HG02852 (cell line): ENCODE data around the gene IL5.
A peak's percentile ranks its signal among the peaks of the same experiment; 100 is the strongest.
"Not testable (repeated sequence)": the region's sequence is repeated elsewhere in the genome, so short reads cannot be mapped to it uniquely, and the experiment has no call there.

Source experiments
- ATAC-seq: cut with Tn5 transposase; IDR thresholded peaks from one replicate; pipeline ENCODE4 v1.9.1; 2021; ENCODE audit warnings: mild to moderate bottlenecking, moderate library complexity; ENCODE audit not compliant: unreplicated experiment

Gene IL5

DNA sequence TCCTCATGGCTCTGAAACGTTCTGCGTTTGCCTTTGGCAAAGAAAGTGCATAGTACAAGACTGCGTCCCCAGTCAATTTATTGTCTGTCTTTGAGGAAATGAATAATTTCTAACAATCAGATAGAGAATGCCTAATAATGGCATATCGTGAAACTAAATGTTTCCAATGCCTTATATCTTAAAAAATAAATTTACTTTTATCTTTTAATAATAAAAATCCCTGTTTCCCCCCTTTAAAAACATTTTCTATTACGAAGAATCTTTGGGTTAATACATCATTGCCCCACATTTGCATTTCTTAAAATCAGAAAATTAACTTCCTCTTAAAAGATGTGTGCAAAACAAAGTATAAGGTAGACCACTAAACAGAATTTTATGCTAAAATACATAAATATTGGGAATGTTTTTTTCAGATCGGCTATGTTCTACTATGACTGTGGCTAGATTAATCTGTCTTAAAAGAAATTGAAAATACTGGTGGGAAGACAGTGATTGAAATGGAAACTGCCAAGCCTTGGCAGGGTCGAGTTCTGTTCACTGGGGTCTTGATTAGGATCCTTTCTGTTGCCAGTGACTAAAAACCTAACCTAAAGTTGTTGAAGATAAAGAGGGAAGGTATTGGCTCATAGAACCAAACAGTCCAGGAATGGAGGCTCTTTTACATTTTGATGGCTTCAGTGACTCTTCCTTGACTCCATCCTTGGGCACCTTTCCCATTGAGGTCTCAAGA, at the start of gene IL5:
IL5 (minus strand) TSS at position 51 of the 730 bp plus-strand sequence; CDS start at position 7, 44 bp downstream.
- no peak for ATAC-seq

- no peak for ATAC-seq
Measured at GRCh38 chr5:132592521-132592920, 49.2 kb upstream of the IL5 start.

DNA sequence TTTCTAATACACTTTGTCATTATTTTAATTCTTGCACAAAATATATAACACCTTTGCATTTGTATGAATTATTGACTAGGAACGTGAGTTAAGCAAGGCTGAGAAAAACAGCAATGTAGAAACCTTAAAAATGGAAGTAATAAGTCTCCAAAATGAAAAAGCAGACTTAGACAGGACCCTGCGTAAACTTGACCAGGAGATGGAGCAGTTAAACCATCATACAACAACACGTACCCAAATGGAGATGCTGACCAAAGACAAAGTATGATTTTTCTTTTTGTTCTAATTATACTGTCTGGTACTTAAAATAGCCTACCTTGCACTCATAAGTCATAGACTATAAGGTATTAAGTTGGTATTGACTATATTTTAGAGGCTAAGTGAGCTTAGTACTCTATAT, 47.8 kb upstream of the IL5 start:
- no peak for ATAC-seq

DNA sequence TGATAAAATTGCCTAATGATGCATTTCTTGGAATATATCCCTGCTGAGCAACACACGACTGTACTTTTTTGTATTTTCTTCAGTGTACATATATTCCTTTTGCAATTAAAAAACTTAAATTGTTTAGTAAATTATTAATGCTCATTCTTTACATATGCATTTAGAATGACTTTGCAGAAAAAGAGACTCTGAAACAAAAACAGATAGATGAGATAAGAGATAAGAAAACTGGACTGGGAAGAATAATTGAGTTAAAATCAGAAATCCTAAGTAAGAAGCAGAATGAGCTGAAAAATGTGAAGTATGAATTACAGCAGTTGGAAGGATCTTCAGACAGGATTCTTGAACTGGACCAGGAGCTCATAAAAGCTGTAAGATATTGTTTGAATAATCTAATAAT, 46.1 kb upstream of the IL5 start:
- ATAC-seq, result no peak

DNA sequence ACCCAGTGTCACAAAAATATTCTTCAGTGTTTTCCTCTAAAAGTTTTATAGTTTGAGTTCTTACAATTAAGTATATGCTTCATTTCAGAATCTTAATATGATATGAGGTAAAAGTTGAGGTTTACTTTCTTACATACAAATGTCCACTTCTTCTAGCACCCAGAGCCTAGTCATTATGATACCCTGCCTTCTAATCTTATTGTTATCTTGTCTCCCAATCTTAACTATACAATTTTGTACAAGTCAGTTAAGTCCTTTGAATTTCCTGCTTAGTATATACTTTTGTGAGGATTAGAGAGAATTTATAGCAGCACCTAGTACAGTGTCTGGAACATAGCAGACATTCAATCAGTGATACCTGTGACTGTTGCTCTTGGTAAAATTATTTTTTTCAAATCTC, 42.7 kb upstream of the IL5 start:
- no peak for ATAC-seq

DNA sequence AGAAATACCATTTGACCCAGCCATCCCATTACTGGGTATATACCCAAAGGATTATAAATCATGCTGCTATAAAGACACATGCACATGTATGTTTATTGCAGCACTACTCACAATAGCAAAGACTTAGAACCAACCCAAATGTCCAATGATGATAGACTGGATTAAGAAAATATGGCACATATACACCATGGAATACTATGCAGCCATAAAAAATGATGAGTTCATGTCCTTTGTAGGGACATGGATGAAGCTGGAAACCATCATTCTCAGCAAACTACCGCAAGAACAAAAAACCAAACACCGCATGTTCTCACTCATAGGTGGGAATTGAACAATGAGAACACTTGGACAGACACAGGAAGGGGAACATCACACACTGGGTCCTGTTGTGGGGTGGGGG, 41.2 kb upstream of the IL5 start:
- ATAC-seq, result not testable (repeated sequence)

DNA sequence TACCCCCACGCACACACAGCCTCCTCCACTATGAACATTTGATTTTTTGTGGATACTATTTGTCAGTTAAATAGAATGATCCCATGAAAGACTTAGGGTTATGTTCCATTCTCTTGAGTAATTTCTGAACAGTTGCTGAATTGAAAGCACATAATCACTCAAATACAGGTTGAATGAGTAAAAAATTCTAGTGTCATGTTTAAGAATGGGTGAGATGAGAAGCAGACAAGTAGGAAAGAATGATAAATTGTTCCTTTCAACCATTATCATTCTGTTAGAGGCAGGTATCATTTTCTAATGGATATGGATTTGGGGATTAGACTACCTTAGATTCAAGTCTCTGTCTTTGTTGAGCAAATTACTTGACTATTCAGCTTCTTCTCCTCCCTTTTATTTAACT, 32.8 kb upstream of the IL5 start:
- ATAC-seq, result no peak

DNA sequence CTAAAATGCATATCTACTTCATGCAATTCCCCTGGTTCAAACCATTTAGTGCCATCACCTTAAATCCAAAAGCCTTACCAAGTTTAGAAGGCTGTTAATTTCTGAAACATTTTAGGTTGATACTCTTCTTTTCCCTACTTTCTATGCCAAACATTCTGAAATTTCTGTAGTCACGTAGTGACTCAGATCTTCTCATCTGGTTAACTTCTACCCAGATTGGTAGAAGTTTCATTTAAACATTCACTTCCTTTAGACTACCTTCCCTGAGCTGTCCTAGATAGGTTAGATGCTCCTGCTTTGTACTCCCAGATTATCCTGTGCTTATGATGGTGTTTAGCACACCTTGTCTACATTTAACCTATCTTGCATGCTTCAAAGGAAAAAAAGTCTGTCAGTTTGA, 23.3 kb upstream of the IL5 start:
- no peak for ATAC-seq

GRCh38 chr5:132564555-132564954, 21.2 kb upstream of the IL5 start:
- ATAC-seq, result not testable (repeated sequence)

DNA sequence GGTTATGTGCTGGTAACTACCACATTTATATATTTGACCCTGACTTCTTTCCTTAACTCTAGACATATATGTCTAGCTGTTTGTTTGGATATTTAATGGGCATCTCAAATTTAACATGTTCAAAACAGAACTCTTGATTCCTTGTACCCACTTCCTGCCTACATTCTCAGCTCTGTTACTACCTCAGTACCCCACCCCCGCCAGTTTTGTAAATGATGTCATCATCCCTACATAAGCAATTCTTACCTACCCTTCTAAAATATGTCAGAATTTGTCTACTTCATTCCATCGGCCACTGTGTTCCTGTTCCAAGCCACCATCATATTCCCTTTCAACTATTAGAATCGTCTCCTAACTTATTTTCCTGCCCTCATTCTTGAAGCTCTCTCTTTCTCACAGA, 18.3 kb upstream of the IL5 start:
- ATAC-seq, result no peak

GRCh38 chr5:132559383-132560060, 16.2 kb upstream of the IL5 start:
- no peak for ATAC-seq

GRCh38 chr5:132557478-132558172, 14.3 kb upstream of the IL5 start:
- ATAC-seq, result peak; percentile 43

DNA sequence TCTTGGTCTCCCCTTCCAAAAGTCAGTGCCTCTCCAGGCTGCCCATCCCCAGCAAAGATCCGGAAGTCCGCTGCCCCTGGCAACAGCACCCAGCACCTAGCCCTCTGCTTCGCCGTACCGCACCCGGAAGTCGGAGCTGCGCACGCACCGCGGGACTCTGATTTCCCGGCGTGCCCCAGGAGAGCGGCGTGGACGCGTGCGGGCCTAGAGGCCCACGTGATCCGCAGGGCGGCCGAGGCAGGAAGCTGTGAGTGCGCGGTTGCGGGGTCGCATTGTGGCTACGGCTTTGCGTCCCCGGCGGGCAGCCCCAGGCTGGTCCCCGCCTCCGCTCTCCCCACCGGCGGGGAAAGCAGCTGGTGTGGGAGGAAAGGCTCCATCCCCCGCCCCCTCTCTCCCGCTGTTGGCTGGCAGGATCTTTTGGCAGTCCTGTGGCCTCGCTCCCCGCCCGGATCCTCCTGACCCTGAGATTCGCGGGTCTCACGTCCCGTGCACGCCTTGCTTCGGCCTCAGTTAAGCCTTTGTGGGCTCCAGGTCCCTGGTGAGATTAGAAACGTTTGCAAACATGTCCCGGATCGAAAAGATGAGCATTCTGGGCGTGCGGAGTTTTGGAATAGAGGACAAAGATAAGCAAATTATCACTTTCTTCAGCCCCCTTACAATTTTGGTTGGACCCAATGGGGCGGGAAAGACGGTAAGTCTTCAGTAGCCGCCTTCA, 13.6 kb upstream of the IL5 start, which contains the start of gene RAD50:
RAD50 (plus strand) TSS at position 215 of the 715 bp plus-strand sequence; CDS start at position 563, 348 bp downstream.
- peak; percentile 98 for ATAC-seq

- ATAC-seq, result no peak
Measured at GRCh38 chr5:132556153-132556762, 12.9 kb upstream of the IL5 start.

- ATAC-seq, result no peak
Measured at GRCh38 chr5:132549576-132549975, 6.3 kb upstream of the IL5 start.

DNA sequence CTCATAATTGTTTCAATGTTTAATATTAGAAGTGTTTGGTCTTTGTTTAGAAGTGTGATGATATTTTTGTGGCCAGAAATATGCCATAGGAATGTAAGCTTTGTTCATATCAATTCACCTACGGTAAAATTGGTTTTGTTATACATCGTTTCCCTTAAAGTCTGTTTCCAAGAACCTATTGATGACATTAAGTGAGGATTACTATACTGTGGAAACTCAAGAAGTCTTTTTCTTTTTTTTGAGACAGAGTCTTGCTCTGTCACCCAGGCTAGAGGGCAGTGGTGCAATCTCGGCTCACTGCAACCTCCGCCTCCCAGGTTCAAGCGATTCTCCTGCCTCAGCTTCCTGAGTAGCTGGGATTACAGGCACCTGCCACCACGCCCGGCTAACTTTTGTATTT, 5.5 kb upstream of the IL5 start:
- not testable (repeated sequence) for ATAC-seq

DNA sequence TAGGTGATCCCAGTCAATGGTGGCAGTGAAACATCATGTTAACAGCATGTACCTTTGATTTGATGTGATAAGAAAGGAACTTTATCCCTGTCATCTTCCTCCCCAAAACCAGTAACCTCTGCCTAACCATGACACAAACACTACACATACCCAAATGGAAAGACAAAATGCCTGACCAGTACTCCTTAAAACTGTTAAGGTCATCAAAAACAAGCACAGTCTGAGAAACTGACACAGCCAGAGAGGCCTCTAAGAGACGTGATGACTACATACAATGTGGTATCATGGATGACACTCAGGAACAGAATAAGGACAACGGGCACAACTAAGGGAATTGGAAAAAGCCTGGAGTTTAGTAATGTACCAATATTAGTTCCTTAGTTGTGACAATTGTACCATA, 3.9 kb upstream of the IL5 start:
- no peak for ATAC-seq

DNA sequence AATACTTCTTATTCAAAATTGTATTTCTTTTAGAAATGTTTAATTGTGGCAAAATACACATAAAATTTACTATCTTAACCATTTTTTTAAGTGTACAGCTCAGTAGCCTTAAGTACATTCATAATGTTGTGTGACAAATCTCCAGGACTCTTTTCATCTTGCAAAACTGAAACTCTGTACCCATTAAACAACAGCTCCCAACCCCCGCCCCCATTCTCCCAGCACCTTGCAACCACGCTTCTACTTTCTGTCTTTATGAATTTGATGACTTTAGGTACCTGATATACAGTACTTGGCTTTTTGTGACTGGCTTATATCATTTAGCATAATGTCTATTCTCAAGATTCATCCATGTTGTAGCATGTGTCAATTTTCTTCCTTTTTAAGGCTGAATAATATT, 2.8 kb upstream of the IL5 start:
- no peak for ATAC-seq

- ATAC-seq, result no peak
Measured at GRCh38 chr5:132540764-132541163, 2.6 kb downstream of the IL5 start.

DNA sequence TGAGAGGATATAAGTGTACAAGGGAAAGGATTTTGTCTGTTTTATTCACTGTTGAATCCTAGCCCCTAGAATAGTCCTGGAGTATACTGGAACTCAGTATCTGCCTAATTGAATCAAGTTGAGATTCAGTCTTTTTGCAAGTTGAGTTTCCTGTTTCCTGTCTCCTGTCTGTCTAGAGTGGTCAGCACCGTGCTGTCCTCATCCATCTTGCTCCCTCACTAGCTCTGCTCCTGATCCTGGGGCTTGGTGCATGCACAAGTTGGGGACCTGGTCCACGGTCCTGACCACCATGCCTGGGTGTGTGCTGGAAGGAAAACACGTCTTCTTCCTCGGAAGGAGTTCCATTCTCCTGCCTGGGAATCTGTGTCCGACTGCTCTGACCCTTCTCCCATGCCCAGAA, 3.2 kb downstream of the IL5 start:
- no peak for ATAC-seq

- ATAC-seq, result no peak
Measured at GRCh38 chr5:132539716-132540115, 3.6 kb downstream of the IL5 start.
